GM13977 (cell line): Measurements from ENCODE around the gene ZNF830.
"Not testable (repeated sequence)": the region's sequence is repeated elsewhere in the genome, so short reads cannot be mapped to it uniquely, and the experiment has no call there.

Source experiments
- DNase-seq: peaks from one replicate; pipeline ENCODE4 v3.0.0; 2012; ENCODE audit warnings: low spot score
- CTCF ChIP-seq: IDR thresholded peaks from 2 replicates; pipeline ENCODE4 v1.5.1; 2012; ENCODE audit warnings: mild to moderate bottlenecking, control low read depth; ENCODE audit not compliant: insufficient read depth; ENCODE audit errors: extremely low read depth, missing control alignments
- in situ Hi-C: fragments of 300-500 bp; cut with MboI; formaldehyde crosslinking; loops from one replicate; pipeline ENCODE4 v1.12.0; 2022; ENCODE audit warnings: low sequenced_read_pairs, low pct_unique_long_range_greater_than_20kb, mixed read lengths, inconsistent platforms; ENCODE audit not compliant: unreplicated experiment

Gene ZNF830

DNA sequence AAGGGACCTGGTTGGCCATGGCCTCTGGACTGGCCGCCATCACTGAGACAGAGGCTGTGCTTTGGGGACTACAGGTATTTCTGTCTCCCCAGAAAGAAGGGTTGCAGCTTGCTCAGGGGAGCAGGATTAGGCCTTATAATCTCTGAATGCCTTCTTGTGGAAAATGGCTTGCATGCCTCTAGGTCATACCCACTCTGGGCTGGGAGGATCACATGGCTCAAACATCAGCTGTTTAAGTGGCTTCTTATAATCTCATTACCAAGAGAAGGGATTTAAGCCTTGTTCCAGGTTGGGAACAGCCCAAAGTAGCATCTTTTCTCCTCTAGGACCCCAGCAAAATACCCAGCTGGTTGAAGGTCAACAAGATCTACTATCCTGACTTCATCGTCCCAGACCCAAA lies 38.1 kb downstream of the ZNF830 start:
- in situ Hi-C loops, result loop anchor here (10.0 kb wide), 1 partner anchor 105 kb away; no protein-coding TSS in a partner anchor

DNA sequence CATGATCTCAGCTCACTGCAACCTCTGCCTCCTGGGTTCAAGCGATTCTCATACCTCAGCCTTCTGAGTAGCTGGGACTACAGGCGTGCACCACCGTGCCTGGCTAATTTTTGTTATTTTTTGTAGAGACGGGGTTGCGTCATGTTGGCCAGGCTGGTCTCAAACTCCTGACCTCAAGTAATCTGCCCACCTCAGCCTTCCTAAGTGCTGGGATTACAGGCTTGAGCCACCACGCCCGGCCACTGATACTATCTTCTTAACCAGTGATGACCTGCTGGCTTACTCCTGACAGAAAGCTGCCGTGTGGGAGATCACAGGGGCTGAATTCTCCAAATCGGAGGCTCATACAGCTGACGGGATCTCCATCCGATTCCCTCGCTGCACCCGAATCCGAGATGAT lies 39.6 kb downstream of the ZNF830 start:
- in situ Hi-C loops, DNase-seq: not testable (repeated sequence)

More for the DNA sequence above, 38.1 kb downstream of the ZNF830 start:
- DNase-seq, result no peak
- TF ChIP-seq CTCF, result no peak

DNA sequence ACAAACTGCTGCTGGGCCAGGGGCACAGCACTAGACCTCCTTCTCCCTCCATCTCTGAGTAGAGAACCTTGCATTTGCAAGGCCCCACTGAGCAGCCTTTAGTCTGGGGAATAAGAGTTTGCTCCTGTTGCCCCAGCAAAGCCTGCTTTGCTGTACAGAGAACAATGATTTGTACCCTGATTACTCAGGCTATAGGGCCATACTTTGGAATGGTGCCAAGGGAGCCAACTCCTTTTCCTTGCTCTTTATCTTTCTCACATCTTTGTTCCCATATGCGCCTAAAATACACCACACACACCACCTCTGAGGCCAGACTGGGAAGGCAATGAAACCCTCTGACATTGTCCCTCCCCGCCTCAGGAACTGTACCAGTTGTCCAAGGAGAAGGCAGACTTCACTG lies 40.2 kb downstream of the ZNF830 start:
- TF ChIP-seq CTCF, result no peak
- in situ Hi-C loops, result no loop called here
- no peak for DNase-seq

GRCh38 chr17:35002876-35003551 lies 41.7 kb downstream of the ZNF830 start:
- in situ Hi-C loops, result no loop called here
- no peak for DNase-seq
- TF ChIP-seq CTCF, result no peak

DNA sequence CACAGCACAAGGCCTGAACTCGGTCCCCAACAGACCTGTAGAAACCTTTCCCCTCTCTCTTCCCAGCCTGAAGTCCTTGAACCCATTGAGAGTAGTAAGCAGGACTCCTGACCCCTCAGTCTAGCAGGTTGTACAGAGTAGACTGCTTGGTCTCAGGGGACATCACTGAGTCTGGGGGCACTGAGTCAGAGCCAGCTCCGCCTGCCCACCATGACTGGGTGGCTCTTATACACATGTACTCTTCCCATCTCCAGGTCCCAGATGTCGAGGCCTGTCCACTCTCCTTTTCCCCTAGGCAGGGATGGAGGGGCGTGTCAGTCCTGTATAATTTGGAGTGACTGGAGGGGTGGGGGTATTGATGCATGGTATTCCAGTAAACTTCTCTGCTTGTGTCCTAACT lies 42.4 kb downstream of the ZNF830 start:
- no peak for DNase-seq
- in situ Hi-C loops, result no loop called here
- no peak for TF ChIP-seq CTCF

- in situ Hi-C loops, result no loop called here
- no peak for DNase-seq
- no peak for TF ChIP-seq CTCF
Measured at GRCh38 chr17:35006345-35006744, 45.0 kb downstream of the ZNF830 start.

- no peak for TF ChIP-seq CTCF
- no peak for DNase-seq
- in situ Hi-C loops, result no loop called here
Measured at GRCh38 chr17:35006961-35007360, 45.6 kb downstream of the ZNF830 start.
